AG04450 (cell line): ENCODE measurements around the gene CHD6. TPM values are rescaled to one million over a fixed set of nuclear protein-coding genes. Genes with fewer than 3 reads are reported as not detected.
A peak's percentile ranks its signal among the peaks of the same experiment; 100 is the strongest.

ENCODE experiments used
- CTCF ChIA-PET: fragments of 300-600, 350-600 bp; formaldehyde crosslinking; extraction: SDS; loops from one replicate; lab custom pipeline; 2022; ENCODE audit warnings: antibody characterized with exemption, inconsistent platforms; lab: Charles Lee
- POLR2A ChIA-PET: fragments of 350-600 bp; formaldehyde crosslinking; extraction: SDS; loops from one replicate; lab custom pipeline; 2021; ENCODE audit warnings: antibody characterized with exemption, inconsistent platforms; lab: Yijun Ruan, JAX
- DNase-seq: peaks from one replicate; pipeline ENCODE4 v3.0.0-alpha.2; 2011; ENCODE audit warnings: low read depth, low spot score
- H3K27ac ChIP-seq: one replicate; pipeline ENCODE4 v1.5.1; 2012; ENCODE audit warnings: low read depth, low read length, control low read depth
- H3K27me3 ChIP-seq: one replicate; pipeline ENCODE4 v1.6.0; 2012; ENCODE audit warnings: low read length; ENCODE audit not compliant: control insufficient read depth, insufficient read depth
- H3K4me3 ChIP-seq: 2 replicates; pipeline ENCODE4 v1.5.1; 2011; ENCODE audit warnings: mild to moderate bottlenecking, low read depth, low read length, control low read depth
- H3K9me3 ChIP-seq: 2 replicates; pipeline ENCODE4 v1.5.1; 2012; ENCODE audit warnings: low read length; ENCODE audit not compliant: control insufficient read depth, insufficient read depth
- polyA plus RNA-seq: library from polyadenylated mRNA; depleted of rRNA; stranded (reverse); fragments of >200 nt; gene quantifications from 2 replicates; pipeline ENCODE4 v1.2.3, GENCODE V29; 2011
- TF ChIP-seq, protein P1 (sequence below): IDR thresholded peaks from 2 replicates; pipeline ENCODE4 v1.5.1; 2011; ENCODE audit warnings: low read depth, low read length, control low read depth, inconsistent platforms

CHD6 gene
- polyA plus RNA-seq, 1 experiment: 21.7 TPM

DNA sequence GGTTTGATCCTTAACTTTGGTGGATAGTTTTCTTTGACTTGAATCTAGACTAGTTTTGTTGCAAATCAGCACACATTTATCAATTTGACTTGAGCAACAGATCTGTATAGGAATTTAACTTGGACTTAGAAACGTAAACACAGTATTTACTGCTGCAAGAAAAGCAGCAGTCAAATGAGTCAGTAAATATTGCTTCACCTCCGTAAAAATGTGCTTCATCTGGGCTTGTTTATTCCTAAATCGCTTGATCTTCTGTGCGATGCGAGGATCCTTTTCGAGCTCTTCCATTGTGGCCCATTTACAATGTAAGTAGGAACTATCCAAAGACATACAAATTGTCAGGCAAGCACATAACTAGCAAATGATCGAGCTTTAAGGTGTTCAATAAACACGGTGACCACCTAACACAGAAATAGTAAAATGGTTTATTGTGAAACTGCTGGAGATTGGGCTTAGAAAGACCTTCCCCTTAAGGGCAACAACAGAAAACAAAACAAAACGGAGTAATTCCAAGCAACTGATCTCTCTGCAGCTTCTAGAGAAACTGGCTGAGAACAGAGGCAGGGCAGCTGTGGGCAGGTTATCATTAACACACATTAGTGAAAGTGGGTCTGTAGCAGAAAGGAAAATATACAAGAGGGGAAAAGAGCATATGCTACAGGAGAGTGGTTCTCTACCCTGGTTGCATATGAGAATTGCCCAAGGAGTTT is 120.8 kb downstream of the CHD6 start:
- TF ChIP-seq, protein P1, sequence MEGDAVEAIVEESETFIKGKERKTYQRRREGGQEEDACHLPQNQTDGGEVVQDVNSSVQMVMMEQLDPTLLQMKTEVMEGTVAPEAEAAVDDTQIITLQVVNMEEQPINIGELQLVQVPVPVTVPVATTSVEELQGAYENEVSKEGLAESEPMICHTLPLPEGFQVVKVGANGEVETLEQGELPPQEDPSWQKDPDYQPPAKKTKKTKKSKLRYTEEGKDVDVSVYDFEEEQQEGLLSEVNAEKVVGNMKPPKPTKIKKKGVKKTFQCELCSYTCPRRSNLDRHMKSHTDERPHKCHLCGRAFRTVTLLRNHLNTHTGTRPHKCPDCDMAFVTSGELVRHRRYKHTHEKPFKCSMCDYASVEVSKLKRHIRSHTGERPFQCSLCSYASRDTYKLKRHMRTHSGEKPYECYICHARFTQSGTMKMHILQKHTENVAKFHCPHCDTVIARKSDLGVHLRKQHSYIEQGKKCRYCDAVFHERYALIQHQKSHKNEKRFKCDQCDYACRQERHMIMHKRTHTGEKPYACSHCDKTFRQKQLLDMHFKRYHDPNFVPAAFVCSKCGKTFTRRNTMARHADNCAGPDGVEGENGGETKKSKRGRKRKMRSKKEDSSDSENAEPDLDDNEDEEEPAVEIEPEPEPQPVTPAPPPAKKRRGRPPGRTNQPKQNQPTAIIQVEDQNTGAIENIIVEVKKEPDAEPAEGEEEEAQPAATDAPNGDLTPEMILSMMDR: no peak
- Histone ChIP-seq H3K4me3 (no peak overlapping the region), H3K27ac (no peak overlapping the region), H3K27me3 (no peaks in the 10 kb centered on the region), H3K9me3 (no peaks in the 10 kb centered on the region)
- ChIA-PET POLR2A (no interaction called here), CTCF (interaction anchor here (0.6 to 1.4 kb wide), 3 partner anchors 33 to 237 kb away, joined by 3 to 4 read pairs (median 3); no protein-coding TSS in a partner anchor)
- DNase-seq: no peak

DNA sequence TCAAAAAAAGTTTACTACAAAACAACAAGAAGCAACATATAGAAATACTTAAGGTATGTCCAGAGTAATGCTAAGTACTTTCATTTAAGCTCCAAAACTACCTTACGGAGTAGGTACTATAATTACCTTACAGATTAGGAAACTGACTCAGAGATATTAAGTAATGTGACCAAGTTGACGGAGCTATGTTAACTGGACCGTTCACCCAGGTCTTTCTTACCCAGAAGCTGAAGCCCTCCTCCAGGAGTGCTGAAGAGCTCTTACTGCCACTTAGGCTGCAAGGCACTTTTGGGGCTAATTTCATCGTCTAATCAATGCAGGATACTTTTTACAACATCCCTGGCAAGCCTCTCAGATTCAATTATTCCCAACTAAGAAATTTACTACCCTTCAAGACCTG is 123.7 kb downstream of the CHD6 start:
- ChIA-PET POLR2A (no interaction called here), CTCF (no interaction called here)
- Histone ChIP-seq H3K9me3 (no peaks in the 10 kb centered on the region), H3K27ac (no peak overlapping the region), H3K4me3 (no peak overlapping the region), H3K27me3 (no peaks in the 10 kb centered on the region)
- no peak for DNase-seq
- TF ChIP-seq, protein P1: no peak

DNA sequence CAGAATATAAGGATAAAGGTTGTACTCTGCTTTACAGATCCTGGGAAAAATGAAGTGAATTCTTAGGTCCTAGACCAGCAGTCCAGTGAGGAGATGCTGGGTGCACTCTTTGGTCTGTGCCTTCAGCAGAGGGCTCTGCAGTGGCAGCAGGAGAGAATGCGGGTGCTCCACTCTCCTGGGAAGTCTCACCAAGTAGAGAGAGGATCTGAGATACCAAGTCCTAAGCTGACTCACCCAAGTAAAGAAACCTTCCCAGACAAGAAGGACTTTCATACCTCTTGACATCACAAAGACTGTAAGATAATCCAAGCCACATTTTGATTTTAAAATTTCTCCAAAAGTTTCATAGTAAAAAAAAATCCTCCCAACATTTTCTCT is 134.6 kb downstream of the CHD6 start:
- H3K9me3 ChIP-seq: no peaks in the 10 kb centered on the region
- CTCF ChIA-PET: interaction anchor here (1.1 kb wide), 1 partner anchor 12 kb away, joined by 3 read pairs; no protein-coding TSS in a partner anchor
- peak overlapping the region; percentile 86 for H3K27ac ChIP-seq
- no peaks in the 10 kb centered on the region for H3K27me3 ChIP-seq
- DNase-seq: no peak
- TF ChIP-seq, protein P1: no peak
- H3K4me3 ChIP-seq: no peak overlapping the region
- POLR2A ChIA-PET: no interaction called here

DNA sequence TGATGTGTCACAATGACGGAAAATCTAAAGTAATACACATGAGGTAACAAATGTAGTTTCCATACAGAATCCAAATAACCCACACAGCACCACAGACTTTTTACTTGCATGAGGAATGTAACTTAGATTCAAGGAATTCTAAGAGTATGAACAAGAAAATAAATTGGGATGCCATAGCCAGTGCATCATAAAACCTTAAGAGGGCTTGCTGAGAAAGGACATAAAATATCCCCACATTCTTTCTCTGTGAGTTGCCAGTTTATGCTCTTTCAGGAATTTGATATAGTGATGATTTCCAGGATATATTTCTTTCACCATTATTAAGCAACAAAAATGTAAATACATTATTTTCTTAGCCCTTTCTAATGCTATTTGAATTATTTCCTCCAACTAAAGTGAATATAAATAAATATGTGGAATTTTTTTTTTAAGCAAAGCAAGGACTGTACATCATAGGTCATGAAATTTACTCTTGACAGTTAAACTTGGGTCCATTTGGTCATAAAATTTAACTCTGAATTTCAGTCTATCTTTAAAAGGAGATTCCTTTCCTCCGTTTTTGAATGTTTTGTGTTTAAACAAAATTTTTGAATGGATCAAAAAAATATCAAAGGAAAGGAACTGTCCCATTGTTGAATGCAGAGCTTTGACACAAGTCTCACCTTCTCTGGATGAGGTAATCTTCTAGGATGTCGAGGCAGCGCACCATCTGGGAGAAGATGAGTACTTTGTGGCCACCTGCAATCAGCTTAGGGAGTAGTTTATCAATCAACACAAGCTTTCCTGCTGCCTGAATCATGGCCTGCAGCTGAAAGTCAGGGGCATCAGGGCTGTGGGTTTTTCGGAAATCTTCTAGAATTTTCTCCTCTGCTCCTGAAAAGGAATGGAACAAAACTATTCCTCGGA is 135.3 kb downstream of the CHD6 start:
- no peaks in the 10 kb centered on the region for H3K9me3 ChIP-seq
- no peaks in the 10 kb centered on the region for H3K27me3 ChIP-seq
- TF ChIP-seq, protein P1: no peak
- H3K27ac ChIP-seq: peak overlapping the region; percentile 86
- CTCF ChIA-PET: interaction anchor here (1.1 kb wide), 1 partner anchor 13 kb away, joined by 3 read pairs; no protein-coding TSS in a partner anchor
- POLR2A ChIA-PET: no interaction called here
- DNase-seq: peak; percentile 77
- no peak overlapping the region for H3K4me3 ChIP-seq
